Measurements from ENCODE around the gene OSBPL2. TPM values are rescaled to one million over a fixed set of nuclear protein-coding genes. Genes with fewer than 3 reads are reported as not detected.

The OSBPL2 gene
- total RNA-seq, 2 donors from 2014 or later, result 46.7 to 50.3 TPM

- H3K4me1 Mint-ChIP-seq, result no peaks in the 10 kb centered on the region
- Histone ChIP-seq H3K9me3 (ENCODE audit: control insufficient read depth, low read length) (no peaks in the 10 kb centered on the region), H3K4me3 (ENCODE audit: low read length) (no peak overlapping the region), H3K4me1 (ENCODE audit: control insufficient read depth, insufficient read depth, low read length) (no peaks in the 10 kb centered on the region), H3K27me3 (ENCODE audit: control insufficient read depth, insufficient read depth, low read length, poor library complexity, severe bottlenecking) (no peaks in the 10 kb centered on the region), H3K36me3 (ENCODE audit: control insufficient read depth, insufficient read depth, low read length) (peaks cover 45% of the 10 kb centered on the region), H3K9ac (ENCODE audit: extremely low read depth, low read length, poor library complexity, severe bottlenecking) (no peak overlapping the region), H3K27ac (ENCODE audit: low read depth, low read length) (no peak overlapping the region)
- no peak overlapping the region for H3K27ac Mint-ChIP-seq
- 95% methylated on average over 42 to 60 of the region's 60 CpGs for WGBS, 2 experiments (ENCODE audit: insufficient coverage in 1 of 2, insufficient read length in 1 of 2)
- no peak for DNase-seq
- H3K36me3 Mint-ChIP-seq (ENCODE audit: low read depth), result peaks cover 32% of the 10 kb centered on the region
- no peaks in the 10 kb centered on the region for H3K27me3 Mint-ChIP-seq (ENCODE audit: insufficient read depth)
- TF ChIP-seq CTCF (conservative IDR thresholded peaks at IDR 0.05), result no peak
- no peaks in the 10 kb centered on the region for H3K9me3 Mint-ChIP-seq
- no peak overlapping the region for H3K4me3 Mint-ChIP-seq
Measured at GRCh38 chr20:62311832-62312661, 73.7 kb downstream of the OSBPL2 start.

- Mint-ChIP-seq H3K36me3 (ENCODE audit: low read depth) (peaks cover 38% of the 10 kb centered on the region), H3K9me3 (no peaks in the 10 kb centered on the region), H3K4me3 (no peak overlapping the region), H3K4me1 (no peaks in the 10 kb centered on the region), H3K27ac (no peak overlapping the region), H3K27me3 (ENCODE audit: insufficient read depth) (no peaks in the 10 kb centered on the region)
- DNase-seq, result no peak
- WGBS, 2 experiments (ENCODE audit: insufficient coverage in 1 of 2, insufficient read length in 1 of 2), result 94 to 96% methylated on average over 9 to 16 of the region's 16 CpGs
- no peak overlapping the region for H3K4me3 ChIP-seq (ENCODE audit: low read length)
- H3K27ac ChIP-seq (ENCODE audit: low read depth, low read length), result no peak overlapping the region
- H3K9ac ChIP-seq (ENCODE audit: extremely low read depth, low read length, poor library complexity, severe bottlenecking), result no peak overlapping the region
- no peaks in the 10 kb centered on the region for H3K9me3 ChIP-seq (ENCODE audit: control insufficient read depth, low read length)
- H3K4me1 ChIP-seq (ENCODE audit: control insufficient read depth, insufficient read depth, low read length), result no peaks in the 10 kb centered on the region
- no peaks in the 10 kb centered on the region for H3K27me3 ChIP-seq (ENCODE audit: control insufficient read depth, insufficient read depth, low read length, poor library complexity, severe bottlenecking)
- TF ChIP-seq CTCF (conservative IDR thresholded peaks at IDR 0.05), result no peak
- peaks cover 48% of the 10 kb centered on the region for H3K36me3 ChIP-seq (ENCODE audit: control insufficient read depth, insufficient read depth, low read length)
Measured at GRCh38 chr20:62312662-62312977, 74.3 kb downstream of the OSBPL2 start.

- no peak for DNase-seq
- no peak overlapping the region for H3K27ac ChIP-seq (ENCODE audit: low read depth, low read length)
- H3K9me3 ChIP-seq (ENCODE audit: control insufficient read depth, low read length), result no peaks in the 10 kb centered on the region
- H3K36me3 ChIP-seq (ENCODE audit: control insufficient read depth, insufficient read depth, low read length), result peaks cover 44% of the 10 kb centered on the region
- 95 to 97% methylated on average over 22 to 26 of the region's 26 CpGs for WGBS, 2 experiments (ENCODE audit: insufficient coverage in 1 of 2, insufficient read length in 1 of 2)
- H3K4me1 ChIP-seq (ENCODE audit: control insufficient read depth, insufficient read depth, low read length), result no peaks in the 10 kb centered on the region
- peaks cover 35% of the 10 kb centered on the region for H3K36me3 Mint-ChIP-seq (ENCODE audit: low read depth)
- no peaks in the 10 kb centered on the region for H3K4me1 Mint-ChIP-seq
- H3K27me3 ChIP-seq (ENCODE audit: control insufficient read depth, insufficient read depth, low read length, poor library complexity, severe bottlenecking), result no peaks in the 10 kb centered on the region
- no peak for TF ChIP-seq CTCF (conservative IDR thresholded peaks at IDR 0.05)
- H3K9ac ChIP-seq (ENCODE audit: extremely low read depth, low read length, poor library complexity, severe bottlenecking), result no peak overlapping the region
- H3K9me3 Mint-ChIP-seq, result no peaks in the 10 kb centered on the region
- H3K4me3 Mint-ChIP-seq, result no peak overlapping the region
- H3K4me3 ChIP-seq (ENCODE audit: low read length), result no peak overlapping the region
- no peaks in the 10 kb centered on the region for H3K27me3 Mint-ChIP-seq (ENCODE audit: insufficient read depth)
- no peak overlapping the region for H3K27ac Mint-ChIP-seq
Measured at GRCh38 chr20:62313021-62313420, 74.7 kb downstream of the OSBPL2 start.
